Measurements from ENCODE around the gene NOL9.

Gene NOL9

GRCh38 chr1:6508154-6508815 is 46.0 kb downstream of the NOL9 start:
- no peak overlapping the region for H3K4me3 Mint-ChIP-seq
- no peaks in the 10 kb centered on the region for H3K4me1 Mint-ChIP-seq
- no peak for ATAC-seq
- no peaks in the 10 kb centered on the region for H3K36me3 Mint-ChIP-seq
- H3K27ac Mint-ChIP-seq, result no peak overlapping the region
- no peaks in the 10 kb centered on the region for H3K9me3 Mint-ChIP-seq
- DNase-seq (ENCODE audit: low spot score in 2 of 2), result no peak

GRCh38 chr1:6507461-6507911 is 46.8 kb downstream of the NOL9 start:
- Mint-ChIP-seq H3K4me1 (no peaks in the 10 kb centered on the region), H3K36me3 (no peaks in the 10 kb centered on the region), H3K4me3 (no peak overlapping the region), H3K27ac (no peak overlapping the region), H3K9me3 (no peaks in the 10 kb centered on the region)
- no peak for ATAC-seq
- no peak for DNase-seq (ENCODE audit: low spot score in 2 of 2)

- H3K9me3 Mint-ChIP-seq, result no peaks in the 10 kb centered on the region
- no peak overlapping the region for H3K4me3 Mint-ChIP-seq
- ATAC-seq (no peak), DNase-seq (ENCODE audit: low spot score in 2 of 2) (no peak)
- no peaks in the 10 kb centered on the region for H3K4me1 Mint-ChIP-seq
- no peaks in the 10 kb centered on the region for H3K36me3 Mint-ChIP-seq
- H3K27ac Mint-ChIP-seq, result no peak overlapping the region
Measured at GRCh38 chr1:6507037-6507428, 47.3 kb downstream of the NOL9 start.

GRCh38 chr1:6506210-6507036 is 47.9 kb downstream of the NOL9 start:
- DNase-seq (ENCODE audit: low spot score in 2 of 2), result no peak
- no peak for ATAC-seq
- Mint-ChIP-seq H3K36me3 (no peaks in the 10 kb centered on the region), H3K9me3 (no peaks in the 10 kb centered on the region), H3K27ac (no peak overlapping the region), H3K4me1 (no peaks in the 10 kb centered on the region), H3K4me3 (no peak overlapping the region)

GRCh38 chr1:6505367-6506209 is 48.7 kb downstream of the NOL9 start:
- ATAC-seq, result no peak
- no peaks in the 10 kb centered on the region for H3K4me1 Mint-ChIP-seq
- H3K27ac Mint-ChIP-seq, result no peak overlapping the region

GRCh38 chr1:6504887-6505286 is 49.4 kb downstream of the NOL9 start:
- Mint-ChIP-seq H3K9me3 (no peaks in the 10 kb centered on the region), H3K27ac (no peak overlapping the region), H3K36me3 (no peaks in the 10 kb centered on the region), H3K4me3 (no peak overlapping the region), H3K4me1 (no peaks in the 10 kb centered on the region)
- ATAC-seq, result no peak
- DNase-seq (ENCODE audit: low spot score in 2 of 2), result no peak

More at GRCh38 chr1:6505367-6506209, 48.7 kb downstream of the NOL9 start:
- Mint-ChIP-seq H3K36me3 (no peaks in the 10 kb centered on the region), H3K4me3 (no peak overlapping the region), H3K9me3 (no peaks in the 10 kb centered on the region)
- DNase-seq (ENCODE audit: low spot score in 2 of 2), result no peak

- H3K4me3 Mint-ChIP-seq, result no peak overlapping the region
- H3K36me3 Mint-ChIP-seq, result no peaks in the 10 kb centered on the region
- no peak for ATAC-seq
- H3K27ac Mint-ChIP-seq, result no peak overlapping the region
- DNase-seq (ENCODE audit: low spot score in 2 of 2), result no peak
- no peaks in the 10 kb centered on the region for H3K4me1 Mint-ChIP-seq
- H3K9me3 Mint-ChIP-seq, result no peaks in the 10 kb centered on the region
Measured at GRCh38 chr1:6503884-6504602, 50.3 kb downstream of the NOL9 start.

GRCh38 chr1:6502000-6502891 is 52.1 kb downstream of the NOL9 start:
- no peaks in the 10 kb centered on the region for H3K36me3 Mint-ChIP-seq
- peaks cover 7% of the 10 kb centered on the region for H3K4me1 Mint-ChIP-seq
- no peak for ATAC-seq
- DNase-seq (ENCODE audit: low spot score in 2 of 2), result no peak
- H3K9me3 Mint-ChIP-seq, result no peaks in the 10 kb centered on the region
- no peak overlapping the region for H3K4me3 Mint-ChIP-seq
- H3K27ac Mint-ChIP-seq, result no peak overlapping the region

GRCh38 chr1:6501279-6501813 is 53.0 kb downstream of the NOL9 start:
- no peaks in the 10 kb centered on the region for H3K36me3 Mint-ChIP-seq
- H3K9me3 Mint-ChIP-seq, result no peaks in the 10 kb centered on the region
- DNase-seq (ENCODE audit: low spot score in 2 of 2) (no peak), ATAC-seq (no peak)
- H3K4me1 Mint-ChIP-seq, result peaks cover 7% of the 10 kb centered on the region
- H3K4me3 Mint-ChIP-seq, result no peak overlapping the region
- H3K27ac Mint-ChIP-seq, result no peak overlapping the region

- no peak overlapping the region for H3K27ac Mint-ChIP-seq
- DNase-seq (ENCODE audit: low spot score in 2 of 2) (no peak), ATAC-seq (no peak)
- no peak overlapping the region for H3K4me3 Mint-ChIP-seq
- no peaks in the 10 kb centered on the region for H3K9me3 Mint-ChIP-seq
- no peaks in the 10 kb centered on the region for H3K36me3 Mint-ChIP-seq
- H3K4me1 Mint-ChIP-seq, result peaks cover 11% of the 10 kb centered on the region
Measured at GRCh38 chr1:6500544-6501278, 53.6 kb downstream of the NOL9 start.

GRCh38 chr1:6499296-6499695 is 55.0 kb downstream of the NOL9 start:
- no peak for ATAC-seq
- H3K4me3 Mint-ChIP-seq, result peak overlapping the region; percentile 16
- no peaks in the 10 kb centered on the region for H3K36me3 Mint-ChIP-seq

GRCh38 chr1:6498576-6499111 is 55.7 kb downstream of the NOL9 start:
- no peaks in the 10 kb centered on the region for H3K36me3 Mint-ChIP-seq
- peaks cover 12% of the 10 kb centered on the region for H3K4me1 Mint-ChIP-seq
- ATAC-seq, result no peak
- H3K27ac Mint-ChIP-seq, result no peak overlapping the region
- H3K9me3 Mint-ChIP-seq, result no peaks in the 10 kb centered on the region
- DNase-seq (ENCODE audit: low spot score in 2 of 2), result no peak
- H3K4me3 Mint-ChIP-seq, result peak overlapping the region; percentile 16

More at GRCh38 chr1:6499296-6499695, 55.0 kb downstream of the NOL9 start:
- DNase-seq (ENCODE audit: low spot score in 2 of 2), result no peak
- H3K4me1 Mint-ChIP-seq, result peaks cover 12% of the 10 kb centered on the region
- no peaks in the 10 kb centered on the region for H3K9me3 Mint-ChIP-seq
- no peak overlapping the region for H3K27ac Mint-ChIP-seq

GRCh38 chr1:6497867-6498575 is 56.3 kb downstream of the NOL9 start:
- H3K27ac Mint-ChIP-seq, result no peak overlapping the region
- no peak for ATAC-seq
- H3K36me3 Mint-ChIP-seq, result no peaks in the 10 kb centered on the region
- H3K4me3 Mint-ChIP-seq, result peak overlapping the region; percentile 53
- peaks cover 12% of the 10 kb centered on the region for H3K4me1 Mint-ChIP-seq
- H3K9me3 Mint-ChIP-seq, result no peaks in the 10 kb centered on the region
- no peak for DNase-seq (ENCODE audit: low spot score in 2 of 2)
